Ascending aorta (tissue), 2 donors: ENCODE measurements around the gene OXER1. TPM values are rescaled to one million over a fixed set of nuclear protein-coding genes. Genes with fewer than 3 reads are reported as not detected.
A peak's percentile ranks its signal among the peaks of the same experiment; 100 is the strongest.

Experiments
- DNase-seq, 2 donors: peaks; one replicate each; pipeline ENCODE4 v3.0.0-alpha.2; 2019; ENCODE audit warnings: low spot score in 2 of 2
- H3K27ac ChIP-seq, 2 donors: fragments of 200-600 bp; sonication (generic); one replicate each; pipeline ENCODE4 v1.5.1; 2016 to 2017; ENCODE audit warnings: mild to moderate bottlenecking in 1 of 2
- H3K27me3 ChIP-seq: fragments of 200-600 bp; sonication (generic); one replicate; pipeline ENCODE4 v1.5.1; 2017
- H3K36me3 ChIP-seq, 2 donors: fragments of 200-600 bp; sonication (generic); one replicate each; pipeline ENCODE4 v1.5.1; 2016
- H3K4me1 ChIP-seq, 2 donors: fragments of 200-600 bp; sonication (generic); one replicate each; pipeline ENCODE4 v1.5.1; 2016 to 2017; ENCODE audit warnings: mild to moderate bottlenecking in 1 of 2
- H3K4me3 ChIP-seq, 2 donors: fragments of 200-600 bp; sonication (generic); one replicate each; pipeline ENCODE4 v1.5.1; 2016 to 2017; ENCODE audit warnings: mild to moderate bottlenecking in 1 of 2
- H3K9me3 ChIP-seq, 2 donors: fragments of 200-600 bp; sonication (generic); one replicate each; pipeline ENCODE4 v1.5.1; 2016
- intact Hi-C: fragments of 100-400 bp; cut with DNase I; formaldehyde crosslinking; loops from one replicate; pipeline ENCODE4 v1.15.1; 2023
- total RNA-seq: library from RNA; depleted of rRNA; stranded (reverse); fragments of >200 nt; gene quantifications from one replicate; pipeline ENCODE4 v1.1.0, GENCODE V29; 2016
- TF ChIP-seq, protein P1 (sequence below), 3 experiments: fragments of 200-600 bp in 2 of 3; fragments of 450-650 bp in 1 of 3; sonication (generic) in 2 of 3; IDR thresholded peaks; one replicate each; pipeline ENCODE4 v1.5.1; 2016 to 2019; ENCODE audit warnings: antibody characterized with exemption in 3 of 3, mild to moderate bottlenecking in 1 of 3, moderate library complexity in 1 of 3

Gene OXER1
- total RNA-seq, 1 donor from 2014 or later, result 0.32 TPM

- no peak for DNase-seq
- no peaks in the 10 kb centered on the region for H3K36me3 ChIP-seq
- H3K27me3 ChIP-seq, result no peaks in the 10 kb centered on the region
- no peak overlapping the region for H3K4me3 ChIP-seq
- H3K9me3 ChIP-seq, result no peaks in the 10 kb centered on the region
- no peaks in the 10 kb centered on the region for H3K4me1 ChIP-seq
- H3K27ac ChIP-seq, result no peak overlapping the region
- intact Hi-C loops, result no loop called here
- TF ChIP-seq, protein P1, sequence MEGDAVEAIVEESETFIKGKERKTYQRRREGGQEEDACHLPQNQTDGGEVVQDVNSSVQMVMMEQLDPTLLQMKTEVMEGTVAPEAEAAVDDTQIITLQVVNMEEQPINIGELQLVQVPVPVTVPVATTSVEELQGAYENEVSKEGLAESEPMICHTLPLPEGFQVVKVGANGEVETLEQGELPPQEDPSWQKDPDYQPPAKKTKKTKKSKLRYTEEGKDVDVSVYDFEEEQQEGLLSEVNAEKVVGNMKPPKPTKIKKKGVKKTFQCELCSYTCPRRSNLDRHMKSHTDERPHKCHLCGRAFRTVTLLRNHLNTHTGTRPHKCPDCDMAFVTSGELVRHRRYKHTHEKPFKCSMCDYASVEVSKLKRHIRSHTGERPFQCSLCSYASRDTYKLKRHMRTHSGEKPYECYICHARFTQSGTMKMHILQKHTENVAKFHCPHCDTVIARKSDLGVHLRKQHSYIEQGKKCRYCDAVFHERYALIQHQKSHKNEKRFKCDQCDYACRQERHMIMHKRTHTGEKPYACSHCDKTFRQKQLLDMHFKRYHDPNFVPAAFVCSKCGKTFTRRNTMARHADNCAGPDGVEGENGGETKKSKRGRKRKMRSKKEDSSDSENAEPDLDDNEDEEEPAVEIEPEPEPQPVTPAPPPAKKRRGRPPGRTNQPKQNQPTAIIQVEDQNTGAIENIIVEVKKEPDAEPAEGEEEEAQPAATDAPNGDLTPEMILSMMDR (IDR thresholded peaks at IDR 0.05), result no peak
These were observed 11.3 kb upstream of the OXER1 start for GRCh38 chr2:42775186-42775585.

DNA sequence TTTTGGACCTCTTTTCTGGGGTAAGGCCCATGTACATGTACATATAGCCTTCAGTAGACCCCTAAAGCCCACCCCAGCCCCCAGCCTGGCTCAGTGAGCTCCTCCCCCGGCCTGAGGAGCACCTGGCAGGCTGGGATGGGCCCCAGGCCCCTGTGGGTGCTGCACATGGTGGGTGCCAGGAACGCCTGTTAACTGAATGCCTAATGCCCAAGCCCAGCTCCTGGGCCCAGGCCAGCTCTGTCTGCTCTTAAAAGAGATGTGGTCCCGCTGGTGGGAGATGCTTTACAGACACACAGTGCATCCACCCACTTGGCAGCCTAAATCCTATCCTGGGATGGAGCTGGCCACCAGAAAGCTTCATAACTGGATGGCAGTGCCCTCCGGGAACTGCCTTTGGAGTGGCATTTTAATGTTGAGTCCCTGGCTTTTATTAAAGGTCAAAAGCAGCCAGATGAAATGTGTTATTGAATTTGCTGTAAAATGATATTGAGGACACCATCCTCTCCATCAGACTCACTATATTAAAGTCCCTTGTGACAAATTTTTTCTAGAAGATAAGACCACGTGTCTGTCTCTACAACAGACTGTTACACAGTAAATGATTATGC, 7.7 kb upstream of the OXER1 start:
- Histone ChIP-seq H3K4me3 (no peak overlapping the region), H3K36me3 (no peaks in the 10 kb centered on the region), H3K27me3 (no peaks in the 10 kb centered on the region), H3K9me3 (no peaks in the 10 kb centered on the region), H3K4me1 (no peaks in the 10 kb centered on the region), H3K27ac (no peak overlapping the region)
- TF ChIP-seq, protein P1 (IDR thresholded peaks at IDR 0.05), result no peak
- peak in 1 of 2 donors; percentile 58 for DNase-seq
- intact Hi-C loops, result no loop called here

DNA sequence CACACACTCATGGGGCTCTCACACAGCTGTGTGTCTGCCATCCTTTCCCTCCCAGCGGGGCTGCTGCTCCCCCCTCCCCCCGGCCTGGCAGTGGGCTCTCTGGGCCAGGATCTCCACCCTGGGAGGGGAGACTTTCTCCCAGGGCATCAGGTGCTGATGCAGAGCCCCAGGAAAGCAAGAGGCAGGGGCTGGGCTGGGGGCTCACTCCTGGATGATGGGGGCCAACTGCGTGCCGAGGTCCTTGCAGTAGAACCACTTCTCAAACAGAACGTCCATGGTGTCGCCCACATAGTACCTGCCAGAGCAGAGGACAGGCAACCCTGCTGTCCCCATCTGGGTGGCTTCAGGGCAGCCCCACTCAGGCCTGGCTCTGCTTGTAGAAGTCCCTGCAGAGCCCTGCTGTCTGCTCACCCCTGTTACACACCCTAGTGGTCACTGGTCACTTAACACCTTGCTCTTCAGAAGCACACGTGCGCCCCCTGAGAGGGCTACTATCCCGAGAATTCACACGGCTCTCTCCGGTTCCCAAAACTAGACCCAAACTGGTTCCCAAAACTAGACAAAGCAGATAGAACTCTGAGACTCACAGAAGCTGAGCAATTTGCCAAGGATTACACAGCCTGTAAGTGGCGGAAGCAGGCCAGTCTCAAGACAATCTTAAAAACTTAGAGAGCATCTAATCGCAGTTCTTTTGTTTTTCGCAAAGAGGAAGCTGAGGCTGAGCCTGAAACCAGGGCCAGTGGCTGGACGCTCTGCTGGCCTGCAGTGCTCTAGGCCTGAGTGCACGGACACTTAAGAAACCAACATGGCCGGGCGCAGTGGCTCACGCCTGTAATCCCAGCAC, 6.6 kb upstream of the OXER1 start:
- no peak overlapping the region for H3K4me3 ChIP-seq
- H3K27ac ChIP-seq, result no peak overlapping the region
- H3K36me3 ChIP-seq, result no peaks in the 10 kb centered on the region
- no peaks in the 10 kb centered on the region for H3K4me1 ChIP-seq
- TF ChIP-seq, protein P1 (IDR thresholded peaks at IDR 0.05), result peak; percentile 28 to 40 (median 31)
- peak in 1 of 2 donors; percentile 66 for DNase-seq
- H3K9me3 ChIP-seq, result no peaks in the 10 kb centered on the region
- H3K27me3 ChIP-seq, result no peaks in the 10 kb centered on the region
- intact Hi-C loops, result no loop called here

DNA sequence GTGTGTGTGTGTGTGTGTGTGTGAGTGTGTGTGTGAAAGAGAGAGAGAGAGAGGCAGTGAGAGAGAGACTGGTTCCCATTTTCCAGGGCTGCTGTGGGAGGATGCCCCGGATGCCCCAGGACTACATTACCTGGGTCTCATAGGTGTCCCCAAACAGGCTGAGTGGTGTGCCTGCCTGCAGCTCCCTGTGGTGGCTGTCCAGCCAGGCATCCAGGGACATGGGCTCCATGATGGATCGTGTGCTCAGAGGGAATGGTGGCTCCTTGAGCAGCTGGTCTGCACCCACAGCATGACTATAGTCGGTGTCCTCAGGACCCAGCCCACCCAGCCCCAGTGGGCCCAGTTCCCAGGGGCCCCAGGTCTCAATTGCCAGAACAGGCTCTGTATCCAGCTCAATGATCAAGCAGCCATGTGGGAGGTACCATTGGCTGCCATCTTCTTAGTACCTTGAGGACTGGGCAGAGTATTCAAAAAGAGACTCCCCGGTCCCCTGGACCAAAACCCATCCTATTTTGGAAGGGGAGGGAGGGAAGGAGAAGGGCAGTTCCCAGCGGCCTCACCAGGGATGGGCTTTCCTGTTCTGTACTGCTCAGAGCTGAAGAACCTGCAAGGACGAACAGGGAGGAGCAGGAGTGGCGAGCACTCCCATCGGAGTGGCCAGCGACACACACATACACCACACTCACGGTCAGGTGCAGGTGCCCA, 5.8 kb upstream of the OXER1 start:
- Histone ChIP-seq H3K27me3 (no peaks in the 10 kb centered on the region), H3K27ac (no peak overlapping the region), H3K4me3 (no peak overlapping the region), H3K4me1 (no peaks in the 10 kb centered on the region), H3K36me3 (no peaks in the 10 kb centered on the region), H3K9me3 (no peaks in the 10 kb centered on the region)
- TF ChIP-seq, protein P1 (IDR thresholded peaks at IDR 0.05), result no peak
- intact Hi-C loops, result no loop called here
- DNase-seq, result no peak

DNA sequence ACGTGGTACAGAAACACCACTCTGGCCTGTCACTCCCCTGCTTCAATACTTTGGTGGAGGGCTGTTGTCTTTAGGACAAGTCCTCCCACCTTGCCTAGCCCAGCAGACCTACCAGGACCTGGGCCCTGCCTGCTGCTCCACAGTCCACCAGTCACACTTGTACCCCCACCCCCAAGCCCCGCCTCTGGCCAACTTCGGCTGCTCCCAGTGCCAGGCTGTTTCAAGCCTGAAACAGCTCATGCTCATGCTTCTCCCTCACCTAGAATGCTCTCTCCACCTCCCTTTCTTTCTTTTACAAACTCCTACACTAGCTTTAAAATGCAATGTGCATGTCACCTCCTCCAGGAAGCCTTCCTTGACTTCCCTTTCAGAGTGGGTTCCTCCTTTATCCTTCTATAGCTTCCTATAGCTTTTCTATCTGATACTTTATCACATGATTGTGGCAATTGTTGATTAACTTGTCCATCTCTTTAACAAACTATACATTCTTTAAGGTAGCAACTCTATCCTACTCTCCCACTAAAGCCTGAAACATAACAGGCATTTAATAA, 4.8 kb upstream of the OXER1 start:
- peak in 1 of 2 donors; percentile 43 for DNase-seq
- H3K27ac ChIP-seq, result peak overlapping the region in 1 of 2 donors; percentile 3
- TF ChIP-seq, protein P1 (IDR thresholded peaks at IDR 0.05), result no peak
- no peaks in the 10 kb centered on the region for H3K36me3 ChIP-seq
- no peak overlapping the region for H3K4me3 ChIP-seq
- no peaks in the 10 kb centered on the region for H3K4me1 ChIP-seq
- intact Hi-C loops, result no loop called here
- no peaks in the 10 kb centered on the region for H3K27me3 ChIP-seq
- no peaks in the 10 kb centered on the region for H3K9me3 ChIP-seq
